CD4-positive, alpha-beta T cell (primary cell): ENCODE results near the gene ZC3H7A. TPM values are rescaled to one million over a fixed set of nuclear protein-coding genes. Genes with fewer than 3 reads are reported as not detected.

Experiments used
- ATAC-seq: fragments of 200-7000 bp; cut with Tn5 transposase; one replicate; pipeline ENCODE4 v1.10.0; 2022; ENCODE audit warnings: mild to moderate bottlenecking; ENCODE audit not compliant: poor library complexity
- CTCF ChIA-PET: fragments of 350-600 bp; sonication (Branson Sonifier 250); formaldehyde crosslinking; loops from one replicate; lab custom pipeline; 2021; ENCODE audit warnings: antibody characterized with exemption, inconsistent platforms; lab: Charles Lee
- POLR2A ChIA-PET: fragments of 350-600 bp; sonication (Branson Sonifier 250); formaldehyde crosslinking; loops from one replicate; lab custom pipeline; 2021; ENCODE audit warnings: antibody characterized with exemption, inconsistent platforms; lab: Charles Lee
- DNase-seq, 14 experiments: peaks; one replicate each; pipeline ENCODE4 v3.0.0-alpha.2; 2013 to 2020; ENCODE audit warnings: mixed read lengths in 2 of 14
- H3K27ac ChIP-seq, 2 donors: one replicate each; pipeline versions ENCODE4 v1.5.1 to v1.7.0; 2013; ENCODE audit warnings: low read length in 2 of 2, low read depth in 1 of 2, mild to moderate bottlenecking in 1 of 2
- H3K27me3 ChIP-seq, 2 experiments: 1 replicate in 1 of 2; 2 replicates in 1 of 2; pipeline versions ENCODE4 v1.6.1 to v1.7.0; 2013; ENCODE audit warnings: low read length in 2 of 2, control low read depth in 1 of 2, mild to moderate bottlenecking in 1 of 2, moderate library complexity in 1 of 2; ENCODE audit not compliant: insufficient read depth in 2 of 2, control insufficient read depth in 1 of 2
- H3K36me3 ChIP-seq: one replicate; pipeline ENCODE4 v1.6.1; 2013; ENCODE audit warnings: low read length, control low read depth; ENCODE audit not compliant: insufficient read depth
- H3K4me1 ChIP-seq: one replicate; pipeline ENCODE4 v1.6.1; 2013; ENCODE audit warnings: low read length, control low read depth; ENCODE audit not compliant: insufficient read depth
- H3K4me3 ChIP-seq: one replicate; pipeline ENCODE4 v1.5.1; 2013; ENCODE audit warnings: mild to moderate bottlenecking, low read length, moderate library complexity
- H3K9me3 ChIP-seq, 2 experiments: 1 replicate in 1 of 2; 2 replicates in 1 of 2; pipeline versions ENCODE4 v1.6.1 to v1.7.0; 2013; ENCODE audit warnings: low read length in 2 of 2, mild to moderate bottlenecking in 2 of 2, control low read depth in 1 of 2, moderate library complexity in 1 of 2; ENCODE audit not compliant: control insufficient read depth in 1 of 2, insufficient read depth in 1 of 2
- H3K27ac Mint-ChIP-seq: one replicate; pipeline ENCODE4 v1.8.0; 2020; ENCODE audit warnings: mixed read lengths
- H3K27me3 Mint-ChIP-seq: one replicate; pipeline ENCODE4 v1.8.0; 2021; ENCODE audit warnings: mixed read lengths
- H3K36me3 Mint-ChIP-seq: one replicate; pipeline ENCODE4 v1.8.0; 2021; ENCODE audit warnings: low read depth, mixed read lengths
- H3K4me1 Mint-ChIP-seq: one replicate; pipeline ENCODE4 v1.8.0; 2021; ENCODE audit warnings: low read depth, mixed read lengths
- H3K4me3 Mint-ChIP-seq: one replicate; pipeline ENCODE4 v1.8.0; 2020; ENCODE audit warnings: mild to moderate bottlenecking, mixed read lengths
- H3K9me3 Mint-ChIP-seq: one replicate; pipeline ENCODE4 v1.8.0; 2020; ENCODE audit warnings: mixed read lengths
- CTCF ChIP-seq: fragments of 200-600 bp; IDR thresholded peaks from one replicate; pipeline ENCODE4 v1.8.0; 2022; ENCODE audit warnings: antibody characterized with exemption, mild to moderate bottlenecking
- intact Hi-C, 2 experiments: fragments of 100-400 bp; cut with DNase I in 1 of 2; cut with micrococcal nuclease in 1 of 2; formaldehyde crosslinking; loops; one replicate each; pipeline versions ENCODE4 v1.15.1 to v1.9.0; 2023 to 2025; cut with DNase I, micrococcal nuclease
- total RNA-seq, 174 experiments: library from RNA in 2 of 174; stranded (reverse) in 2 of 174; gene quantifications; one replicate each; pipeline ENCODE4 v1.2.3 and lab custom pipeline; 2021 to 2026

ZC3H7A gene
- total RNA-seq, 2 experiments from 2014 or later: 131 to 143 TPM

GRCh38 chr16:11756248-11756647 is 40.8 kb downstream of the ZC3H7A start:
- ChIA-PET CTCF (no interaction called here), POLR2A (no interaction called here)
- Histone ChIP-seq H3K4me1 (no peaks in the 10 kb centered on the region), H3K4me3 (no peak overlapping the region), H3K27me3 (no peaks in the 10 kb centered on the region), H3K27ac (no peak overlapping the region), H3K9me3 (no peaks in the 10 kb centered on the region), H3K36me3 (peaks cover 82% of the 10 kb centered on the region)
- no peak for TF ChIP-seq CTCF
- H3K4me1 Mint-ChIP-seq: no peaks in the 10 kb centered on the region
- no peak overlapping the region for H3K27ac Mint-ChIP-seq
- no peaks in the 10 kb centered on the region for H3K9me3 Mint-ChIP-seq
- no peak for ATAC-seq
- H3K4me3 Mint-ChIP-seq: no peak overlapping the region
- intact Hi-C loops: no loop called here
- H3K27me3 Mint-ChIP-seq: no peaks in the 10 kb centered on the region
- no peak for DNase-seq
- peaks cover 85% of the 10 kb centered on the region for H3K36me3 Mint-ChIP-seq

- H3K4me3 ChIP-seq: no peak overlapping the region
- DNase-seq (no peak), ATAC-seq (no peak)
- CTCF ChIA-PET: no interaction called here
- H3K4me1 ChIP-seq: no peaks in the 10 kb centered on the region
- intact Hi-C loops: no loop called here
- Mint-ChIP-seq H3K4me1 (no peaks in the 10 kb centered on the region), H3K27ac (no peak overlapping the region), H3K4me3 (no peak overlapping the region), H3K36me3 (peaks cover 85% of the 10 kb centered on the region), H3K27me3 (no peaks in the 10 kb centered on the region), H3K9me3 (no peaks in the 10 kb centered on the region)
- H3K9me3 ChIP-seq: no peaks in the 10 kb centered on the region
- peaks cover 81% of the 10 kb centered on the region for H3K36me3 ChIP-seq
- no peak overlapping the region for H3K27ac ChIP-seq
- no peaks in the 10 kb centered on the region for H3K27me3 ChIP-seq
- POLR2A ChIA-PET: no interaction called here
- no peak for TF ChIP-seq CTCF
Observed at GRCh38 chr16:11755022-11755760, 41.9 kb downstream of the ZC3H7A start.

- H3K27me3 ChIP-seq: no peaks in the 10 kb centered on the region
- Mint-ChIP-seq H3K9me3 (no peaks in the 10 kb centered on the region), H3K4me3 (no peak overlapping the region), H3K27me3 (no peaks in the 10 kb centered on the region), H3K4me1 (peaks cover 4% of the 10 kb centered on the region), H3K27ac (no peak overlapping the region), H3K36me3 (peaks cover 82% of the 10 kb centered on the region)
- no peaks in the 10 kb centered on the region for H3K4me1 ChIP-seq
- no peak overlapping the region for H3K4me3 ChIP-seq
- ATAC-seq: no peak
- H3K27ac ChIP-seq: no peak overlapping the region
- H3K9me3 ChIP-seq: no peaks in the 10 kb centered on the region
- H3K36me3 ChIP-seq: peaks cover 69% of the 10 kb centered on the region
- no peak for DNase-seq
- POLR2A ChIA-PET: no interaction called here
- CTCF ChIA-PET: interaction anchor here (1.6 kb wide), 1 partner anchor 45 kb away, joined by 4 read pairs; the partner anchor contains the start of gene ZC3H7A
- no peak for TF ChIP-seq CTCF
- intact Hi-C loops: no loop called here
Observed at GRCh38 chr16:11752856-11753255, 44.2 kb downstream of the ZC3H7A start.
